Ureter (tissue), 1 donor: ENCODE results near the gene SCD. TPM values are rescaled to one million over a fixed set of nuclear protein-coding genes. Genes with fewer than 3 reads are reported as not detected.

Source experiments
- DNase-seq: peaks from one replicate; pipeline ENCODE4 v3.0.0-alpha.2; 2020; ENCODE audit warnings: low spot score
- total RNA-seq: library from RNA; stranded (reverse); gene quantifications from one replicate; pipeline ENCODE4 v1.2.4, GENCODE V29; 2023
- donor health status: DM: yes; HTN: yes; CAD: no.

Gene SCD
- total RNA-seq, 1 donor from 2014 or later: 45.8 TPM

GRCh38 chr10:100401631-100402328 is 54.7 kb downstream of the SCD start:
- DNase-seq: no peak

GRCh38 chr10:100403734-100404133 is 56.7 kb downstream of the SCD start:
- no peak for DNase-seq

- DNase-seq: no peak
These were observed 66.1 kb downstream of the SCD start for GRCh38 chr10:100413173-100413572.

Other genes with a start within 250 kb of the SCD start
- gene ERLIN1, start 161.2 kb upstream of the SCD start, total RNA-seq: 42.8 TPM
- 17.6 TPM for gene CHUK, start 117.6 kb upstream of the SCD start, total RNA-seq
- 31.2 TPM for gene CWF19L1, start 79.6 kb upstream of the SCD start, total RNA-seq
- 34.4 TPM for gene BLOC1S2, start 60.6 kb upstream of the SCD start, total RNA-seq
- 0.16 TPM for gene PKD2L1, start 17.0 kb upstream of the SCD start, total RNA-seq
- gene WNT8B, start 115.8 kb downstream of the SCD start, total RNA-seq: 0.99 TPM
- 16.0 TPM for gene SEC31B, start 172.6 kb downstream of the SCD start, total RNA-seq
- 152 TPM for gene NDUFB8, start 182.6 kb downstream of the SCD start, total RNA-seq
- 50.6 TPM for gene HIF1AN, start 188.7 kb downstream of the SCD start, total RNA-seq